ENCODE measurements around the gene TBC1D4.
"Not testable (repeated sequence)": the region's sequence is repeated elsewhere in the genome, so short reads cannot be mapped to it uniquely, and the experiment has no call there.

The TBC1D4 gene

DNA sequence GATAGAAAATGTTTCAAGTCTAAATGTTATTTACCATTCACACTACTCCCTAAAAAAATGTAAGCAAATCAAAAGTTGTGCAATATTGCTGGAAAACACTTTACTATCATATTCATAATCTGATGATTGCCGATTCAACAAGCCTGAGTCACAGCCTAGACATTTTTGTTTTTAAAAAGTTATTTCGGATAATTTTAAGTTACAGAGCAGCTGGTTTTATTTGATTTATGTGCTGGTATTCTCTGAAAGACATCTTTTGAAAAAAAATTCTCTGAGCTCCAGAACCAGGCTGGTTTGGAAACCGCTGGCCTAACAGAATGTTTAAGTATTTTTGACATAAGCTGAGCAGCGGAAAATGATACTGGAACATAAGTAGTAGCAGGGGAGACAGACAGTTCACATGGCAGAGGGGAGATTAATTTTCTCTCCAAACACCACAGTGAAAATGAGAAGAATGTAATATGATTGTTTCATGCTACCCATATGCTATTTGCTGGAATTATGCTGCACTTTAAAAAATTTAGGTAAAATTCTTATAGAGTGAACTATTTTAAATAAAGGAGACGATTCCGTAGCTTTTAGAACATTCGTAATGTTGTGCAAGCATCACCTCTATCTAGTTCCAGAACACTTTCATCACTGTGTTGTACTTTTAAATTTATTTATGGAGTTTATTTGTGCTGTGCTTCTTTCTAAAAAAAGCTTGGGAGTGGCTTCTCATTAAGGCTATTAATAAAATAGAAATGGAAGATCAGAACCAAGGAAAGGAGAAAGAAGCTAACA is 36.1 kb downstream of the TBC1D4 start:
- DNase-seq (ENCODE audit: low spot score) = no peak

- no peak for DNase-seq (ENCODE audit: low spot score)
These were observed 38.0 kb downstream of the TBC1D4 start for GRCh38 chr13:75444016-75444415.

- peak; percentile 53 for DNase-seq (ENCODE audit: low spot score)
These were observed 38.5 kb downstream of the TBC1D4 start for GRCh38 chr13:75443356-75443958.

DNA sequence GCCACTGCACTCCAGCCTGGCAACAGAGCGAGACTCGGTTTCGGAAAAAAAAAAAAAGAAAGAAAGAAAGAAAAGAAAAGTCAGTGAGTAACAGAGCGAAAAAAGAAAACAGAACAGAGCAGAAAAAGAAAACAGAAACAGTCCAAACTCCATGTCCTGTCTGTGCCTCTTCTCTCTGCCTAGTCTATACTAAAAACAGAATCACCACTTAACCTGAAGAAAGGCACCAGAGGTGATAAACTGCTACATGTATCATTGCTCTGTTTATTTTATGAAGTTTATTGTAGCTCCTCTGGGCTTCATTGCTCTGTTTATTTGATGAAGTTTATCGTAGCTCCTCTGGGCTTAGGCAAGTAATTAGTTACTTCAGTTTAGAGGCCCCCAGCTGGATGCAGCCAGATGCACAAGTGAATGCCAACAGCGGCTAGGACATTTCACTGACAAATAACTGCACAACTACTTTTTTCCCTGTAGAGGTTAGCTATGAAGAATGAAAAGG is 39.2 kb downstream of the TBC1D4 start:
- DNase-seq (ENCODE audit: low spot score) = peak; percentile 35

GRCh38 chr13:75440100-75440499 is 41.9 kb downstream of the TBC1D4 start:
- no peak for DNase-seq (ENCODE audit: low spot score)

DNA sequence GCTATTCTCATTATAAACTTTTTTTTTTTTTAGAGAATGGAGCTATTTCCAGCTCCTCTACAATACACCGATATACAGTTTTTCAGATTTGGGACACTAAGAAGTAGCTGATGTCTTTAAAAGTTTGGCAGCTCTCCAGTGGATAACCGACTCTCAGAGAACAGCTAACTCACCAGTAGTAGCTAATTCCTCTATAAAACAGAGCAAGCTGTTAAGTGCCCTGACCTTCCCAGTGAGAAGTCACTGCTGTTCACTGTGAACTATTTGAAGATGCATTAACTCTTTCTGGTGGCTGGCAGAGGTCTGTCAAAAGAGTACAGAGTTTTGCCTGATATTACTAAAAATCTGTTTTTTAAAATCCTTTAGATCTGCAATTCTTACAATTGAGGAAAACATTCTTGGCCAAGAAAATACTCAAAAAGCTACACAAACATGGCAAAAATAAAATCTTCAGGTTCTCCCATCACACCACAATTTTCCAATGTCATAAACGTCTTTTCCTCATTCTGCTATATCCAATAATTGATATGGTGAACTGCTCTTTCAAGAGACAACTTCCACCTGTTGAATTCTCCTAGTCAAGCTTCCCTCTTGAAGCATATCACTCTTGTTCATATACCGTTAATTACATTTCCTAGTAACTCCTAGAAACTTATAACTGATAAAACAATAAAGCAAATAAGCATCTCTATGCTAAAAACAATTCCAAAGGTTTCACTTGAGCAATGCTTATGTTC is 44.2 kb downstream of the TBC1D4 start:
- peak; percentile 30 for DNase-seq (ENCODE audit: low spot score)

DNA sequence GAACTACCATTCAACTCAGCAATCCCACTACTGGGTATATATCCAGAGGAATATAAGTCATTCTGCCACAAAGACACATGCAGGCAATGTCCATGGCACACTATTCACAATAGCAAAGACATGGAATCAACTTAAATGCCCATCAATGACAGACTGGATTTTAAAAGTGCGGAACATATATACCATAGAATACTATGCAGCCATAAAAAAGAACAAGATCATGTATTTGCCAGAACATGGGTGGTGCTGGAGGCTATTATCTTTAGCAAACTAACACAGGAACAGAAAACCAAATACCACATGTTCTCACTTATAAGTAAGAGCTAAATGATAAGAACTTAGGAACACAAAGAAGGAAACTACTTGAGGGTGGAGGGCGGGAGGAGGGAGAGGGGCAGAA is 47.8 kb downstream of the TBC1D4 start:
- DNase-seq (ENCODE audit: low spot score) = not testable (repeated sequence)

DNA sequence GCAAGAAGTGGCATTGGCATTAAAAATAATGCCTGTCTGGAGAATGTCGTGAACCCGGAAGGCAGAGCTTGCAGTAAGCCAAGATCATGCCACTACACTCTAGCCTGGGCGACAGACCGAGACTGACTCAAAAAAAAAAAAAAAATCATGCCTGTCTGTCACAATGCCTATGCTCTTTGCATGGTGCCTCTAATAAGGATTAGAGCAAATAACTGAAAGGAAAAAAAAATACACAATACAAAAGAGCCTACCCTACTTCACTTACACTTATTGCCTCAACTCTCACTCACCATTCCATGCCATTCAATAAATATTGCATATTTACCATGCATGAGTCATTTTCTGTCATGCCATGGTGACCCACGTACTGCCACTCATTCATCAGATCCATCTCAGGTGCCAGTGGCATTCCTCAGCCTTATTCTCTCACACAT is 49.1 kb downstream of the TBC1D4 start:
- DNase-seq (ENCODE audit: low spot score) = peak; percentile 72

DNA sequence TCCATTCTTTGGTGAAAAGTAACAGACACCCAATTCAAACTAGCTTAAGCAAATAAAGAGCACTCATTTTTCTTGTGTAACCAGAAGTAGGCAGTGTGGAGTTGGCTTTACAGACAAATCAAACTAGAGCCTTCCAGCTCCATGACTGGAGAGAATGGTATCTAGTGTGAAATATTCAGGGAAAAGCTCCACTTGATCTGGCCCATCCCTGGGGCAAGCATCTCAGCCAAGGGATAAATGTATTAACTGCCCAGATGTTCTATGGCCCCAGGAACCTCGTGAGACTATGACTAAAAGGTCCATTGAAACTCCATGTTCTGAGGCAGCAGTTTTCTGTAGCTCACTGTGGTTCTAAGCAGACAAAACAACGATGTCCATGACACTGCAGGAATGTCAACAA is 49.9 kb downstream of the TBC1D4 start:
- peak; percentile 48 for DNase-seq (ENCODE audit: low spot score)

DNA sequence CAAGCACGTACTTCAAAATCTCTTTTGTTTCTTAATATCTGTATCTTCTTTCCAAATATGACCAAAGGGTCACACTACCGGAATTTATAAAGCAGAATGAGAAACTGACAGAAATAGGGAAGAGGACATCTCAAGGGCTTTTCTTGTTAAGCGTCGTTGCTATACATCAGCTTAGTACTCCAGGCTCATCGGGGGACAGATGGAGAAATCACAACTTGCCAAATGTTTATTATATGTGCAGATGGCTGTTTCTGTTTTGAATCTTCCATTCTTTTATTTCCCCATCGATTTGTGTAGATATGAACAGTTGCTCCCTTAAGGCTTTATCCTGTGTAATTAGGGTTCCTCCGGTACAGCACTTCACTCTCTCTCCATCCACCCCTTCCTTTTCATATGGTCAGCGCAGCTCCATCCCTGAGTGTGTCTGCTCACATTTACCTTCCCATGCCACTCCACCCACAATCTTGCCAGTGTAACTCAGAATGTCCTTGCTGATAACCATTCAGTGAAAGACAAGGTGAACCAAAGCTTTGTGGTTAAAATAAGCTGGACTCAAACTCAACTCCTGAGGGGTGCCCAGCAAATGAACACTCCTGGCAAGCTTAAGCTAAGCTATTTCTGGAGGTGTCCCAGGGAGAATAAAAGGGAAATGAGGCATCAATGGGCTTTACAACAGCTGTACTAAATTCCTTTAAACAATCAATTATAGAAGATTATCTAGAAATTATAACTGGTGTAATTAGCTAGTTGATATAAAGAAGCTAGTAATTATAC is 51.3 kb downstream of the TBC1D4 start:
- DNase-seq (ENCODE audit: low spot score) = no peak

GRCh38 chr13:75426421-75426820 is 55.5 kb downstream of the TBC1D4 start:
- no peak for DNase-seq (ENCODE audit: low spot score)

DNA sequence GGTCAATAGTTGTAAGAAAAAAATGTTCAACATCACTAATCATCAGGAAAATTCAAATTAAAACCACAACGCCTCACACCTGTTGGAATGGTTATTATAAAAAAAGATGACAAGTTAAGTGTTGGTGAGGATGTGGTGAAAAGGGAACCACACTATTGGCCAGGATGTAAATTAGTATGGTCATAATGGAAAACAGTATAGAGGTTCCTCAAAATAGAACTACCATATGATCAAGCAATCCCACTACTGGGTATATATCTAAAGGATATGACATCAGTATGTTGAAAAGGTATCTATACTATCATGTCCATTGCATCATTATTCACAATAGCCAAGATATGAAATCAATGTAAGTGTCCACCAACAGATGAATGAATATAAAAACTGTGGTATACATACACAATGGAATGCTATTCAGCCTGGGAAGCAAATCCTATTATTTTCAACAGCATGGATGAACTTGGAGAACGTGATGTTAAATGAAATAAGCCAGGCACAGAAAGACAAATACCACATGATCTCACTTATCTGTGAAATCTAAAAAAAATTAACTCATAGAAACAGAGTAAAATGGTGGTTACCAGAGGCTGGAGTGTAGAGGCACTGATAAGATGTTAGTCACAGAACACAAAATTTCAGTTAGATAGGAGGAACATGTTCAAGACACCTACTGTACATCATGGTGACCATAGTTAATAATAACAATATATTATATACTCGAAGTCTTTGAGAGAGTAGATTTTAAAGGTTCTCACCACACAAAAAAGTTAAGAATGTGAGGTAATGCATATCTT is 56.6 kb downstream of the TBC1D4 start:
- DNase-seq (ENCODE audit: low spot score) = no peak

- DNase-seq (ENCODE audit: low spot score) = no peak
These were observed 58.0 kb downstream of the TBC1D4 start for GRCh38 chr13:75423946-75424345.

DNA sequence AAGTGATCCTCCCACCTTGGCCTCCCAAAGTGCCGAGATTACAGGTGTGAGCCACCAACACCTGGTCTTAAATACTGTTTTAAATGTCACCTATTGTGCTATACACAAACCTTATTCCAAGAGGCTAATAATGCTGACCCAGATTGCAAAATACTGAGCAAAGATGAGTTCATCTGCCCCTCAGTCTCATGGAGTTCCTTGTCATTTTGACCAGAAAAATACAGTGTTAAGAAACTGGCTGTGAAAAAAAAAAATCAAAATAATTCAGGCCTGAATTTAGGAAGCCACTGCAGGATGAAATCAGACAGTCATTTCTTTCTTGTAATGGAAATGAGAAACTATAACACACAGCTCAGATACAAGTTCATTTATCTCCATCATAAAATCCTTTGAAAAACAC is 59.9 kb downstream of the TBC1D4 start:
- DNase-seq (ENCODE audit: low spot score) = no peak

DNA sequence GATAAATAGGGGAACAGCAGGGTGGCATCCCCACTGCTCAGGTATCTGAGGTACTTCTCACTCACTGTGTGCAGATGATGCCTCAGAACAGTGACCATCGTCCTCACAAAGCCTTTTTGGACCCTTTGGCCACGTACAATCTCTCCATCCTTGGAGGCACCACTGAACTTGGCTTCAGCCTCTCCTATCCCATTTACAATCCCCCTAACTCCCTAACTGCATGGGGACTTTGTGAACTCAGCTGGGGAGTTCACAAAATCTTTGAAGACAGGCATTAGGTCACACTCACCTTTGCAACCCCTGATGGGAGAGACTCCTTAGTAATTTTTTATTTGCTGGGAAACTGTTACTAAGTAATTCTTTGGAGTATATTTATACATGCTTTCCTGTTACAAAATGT is 60.8 kb downstream of the TBC1D4 start:
- no peak for DNase-seq (ENCODE audit: low spot score)

DNA sequence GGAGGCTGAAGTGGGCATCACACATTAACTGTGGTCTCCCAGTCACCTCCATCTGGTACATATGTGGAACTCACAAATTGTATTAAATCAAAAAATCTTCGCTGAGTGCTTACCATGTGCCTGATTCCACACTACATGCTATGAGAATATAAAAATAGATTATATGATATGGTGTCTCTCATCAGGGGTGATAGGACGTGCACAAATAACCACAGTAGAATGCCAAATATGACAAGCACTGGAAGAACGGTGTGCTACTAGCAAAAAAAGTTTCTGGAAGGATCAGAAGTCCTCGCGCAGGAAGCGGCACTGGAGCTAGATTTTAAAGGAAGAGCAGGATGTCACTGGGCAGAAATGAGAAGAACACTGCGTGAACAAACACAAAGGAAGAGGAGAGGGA is 62.3 kb downstream of the TBC1D4 start:
- no peak for DNase-seq (ENCODE audit: low spot score)

DNA sequence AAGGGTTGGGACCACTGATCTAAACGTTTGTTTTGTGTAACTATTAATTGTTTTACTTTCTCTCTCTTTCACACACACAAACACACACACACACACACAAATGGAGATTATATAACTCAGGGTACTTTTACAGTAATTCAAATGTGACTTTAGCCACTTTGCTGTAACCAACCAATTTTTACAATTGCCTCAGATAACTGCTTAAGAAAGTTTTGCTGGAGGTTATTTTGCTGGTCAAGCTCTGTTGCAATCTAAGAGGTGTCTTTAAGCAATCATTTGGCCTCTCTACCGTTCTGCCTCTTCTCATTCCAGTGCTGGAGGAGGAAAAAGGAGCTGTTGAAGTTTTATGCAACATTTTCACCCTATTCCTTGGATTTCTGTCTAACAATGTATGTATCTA is 63.0 kb downstream of the TBC1D4 start:
- no peak for DNase-seq (ENCODE audit: low spot score)

DNA sequence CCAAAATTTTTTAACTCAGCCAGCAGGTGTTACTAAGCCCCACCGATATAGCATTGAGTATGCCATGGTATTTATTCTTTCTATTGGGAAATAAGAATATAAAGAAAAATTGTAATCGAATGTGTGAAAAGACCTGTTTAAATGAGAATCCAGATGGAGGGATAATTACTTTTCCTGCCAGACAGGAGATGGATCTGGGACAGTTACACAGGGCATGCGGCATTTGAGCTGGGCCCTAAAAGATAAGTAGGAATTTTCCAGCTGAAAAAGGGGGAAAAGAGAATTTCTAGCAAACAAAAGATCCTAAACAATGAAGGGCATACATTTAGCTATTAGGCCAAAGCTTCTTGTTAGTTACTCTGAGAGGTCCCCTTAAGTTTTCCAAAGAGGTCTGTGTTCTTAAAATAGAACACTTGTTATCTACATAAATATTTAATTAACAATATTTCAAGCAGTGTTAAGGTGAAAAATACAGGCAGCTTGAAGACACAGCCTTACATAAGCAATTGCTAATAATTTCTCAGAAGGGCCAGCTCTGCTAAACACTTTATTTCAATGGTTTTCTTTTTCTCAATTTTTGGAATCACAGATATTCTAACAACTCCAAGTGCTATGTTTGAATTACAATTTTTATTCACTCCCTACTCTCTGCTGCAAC is 63.7 kb downstream of the TBC1D4 start:
- no peak for DNase-seq (ENCODE audit: low spot score)

- DNase-seq (ENCODE audit: low spot score) = no peak
These were observed 64.3 kb downstream of the TBC1D4 start for GRCh38 chr13:75417656-75418055.

DNA sequence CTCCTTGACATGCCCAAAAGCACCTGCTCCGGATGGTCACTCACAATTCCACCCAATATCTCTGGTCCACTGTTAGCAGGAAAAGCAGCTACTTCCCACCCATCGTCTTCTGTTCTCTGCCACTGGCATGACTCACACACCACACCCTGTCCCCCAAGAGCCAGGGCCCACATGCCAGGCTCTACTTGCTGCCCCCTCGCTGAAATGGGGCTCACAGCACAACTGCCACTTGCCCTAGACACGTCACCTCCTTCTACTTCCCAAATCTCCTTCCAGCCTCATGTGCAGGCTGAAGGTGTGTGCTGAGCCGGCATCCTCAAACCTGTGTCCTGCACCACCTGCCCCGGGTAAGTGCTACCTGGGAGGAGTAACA is 65.0 kb downstream of the TBC1D4 start:
- DNase-seq (ENCODE audit: low spot score) = no peak
